CD4-positive, alpha-beta T cell (primary cell): ENCODE data around the gene RXFP4. TPM values are rescaled to one million over a fixed set of nuclear protein-coding genes. Genes with fewer than 3 reads are reported as not detected.

Experiments
- ATAC-seq: fragments of 200-7000 bp; cut with Tn5 transposase; one replicate; pipeline ENCODE4 v1.10.0; 2022; ENCODE audit warnings: mild to moderate bottlenecking; ENCODE audit not compliant: poor library complexity
- CTCF ChIA-PET: fragments of 350-600 bp; sonication (Branson Sonifier 250); formaldehyde crosslinking; loops from one replicate; lab custom pipeline; 2021; ENCODE audit warnings: antibody characterized with exemption, inconsistent platforms; lab: Charles Lee
- POLR2A ChIA-PET: fragments of 350-600 bp; sonication (Branson Sonifier 250); formaldehyde crosslinking; loops from one replicate; lab custom pipeline; 2021; ENCODE audit warnings: antibody characterized with exemption, inconsistent platforms; lab: Charles Lee
- DNase-seq, 14 experiments: peaks; one replicate each; pipeline ENCODE4 v3.0.0-alpha.2; 2013 to 2020; ENCODE audit warnings: mixed read lengths in 2 of 14
- H3K27ac ChIP-seq, 2 donors: one replicate each; pipeline versions ENCODE4 v1.5.1 to v1.7.0; 2013; ENCODE audit warnings: low read length in 2 of 2, low read depth in 1 of 2, mild to moderate bottlenecking in 1 of 2
- H3K27me3 ChIP-seq, 2 experiments: 1 replicate in 1 of 2; 2 replicates in 1 of 2; pipeline versions ENCODE4 v1.6.1 to v1.7.0; 2013; ENCODE audit warnings: low read length in 2 of 2, control low read depth in 1 of 2, mild to moderate bottlenecking in 1 of 2, moderate library complexity in 1 of 2; ENCODE audit not compliant: insufficient read depth in 2 of 2, control insufficient read depth in 1 of 2
- H3K36me3 ChIP-seq: one replicate; pipeline ENCODE4 v1.6.1; 2013; ENCODE audit warnings: low read length, control low read depth; ENCODE audit not compliant: insufficient read depth
- H3K4me1 ChIP-seq: one replicate; pipeline ENCODE4 v1.6.1; 2013; ENCODE audit warnings: low read length, control low read depth; ENCODE audit not compliant: insufficient read depth
- H3K4me3 ChIP-seq: one replicate; pipeline ENCODE4 v1.5.1; 2013; ENCODE audit warnings: mild to moderate bottlenecking, low read length, moderate library complexity
- H3K9me3 ChIP-seq, 2 experiments: 1 replicate in 1 of 2; 2 replicates in 1 of 2; pipeline versions ENCODE4 v1.6.1 to v1.7.0; 2013; ENCODE audit warnings: low read length in 2 of 2, mild to moderate bottlenecking in 2 of 2, control low read depth in 1 of 2, moderate library complexity in 1 of 2; ENCODE audit not compliant: control insufficient read depth in 1 of 2, insufficient read depth in 1 of 2
- H3K27ac Mint-ChIP-seq: one replicate; pipeline ENCODE4 v1.8.0; 2020; ENCODE audit warnings: mixed read lengths
- H3K27me3 Mint-ChIP-seq: one replicate; pipeline ENCODE4 v1.8.0; 2021; ENCODE audit warnings: mixed read lengths
- H3K36me3 Mint-ChIP-seq: one replicate; pipeline ENCODE4 v1.8.0; 2021; ENCODE audit warnings: low read depth, mixed read lengths
- H3K4me1 Mint-ChIP-seq: one replicate; pipeline ENCODE4 v1.8.0; 2021; ENCODE audit warnings: low read depth, mixed read lengths
- H3K4me3 Mint-ChIP-seq: one replicate; pipeline ENCODE4 v1.8.0; 2020; ENCODE audit warnings: mild to moderate bottlenecking, mixed read lengths
- H3K9me3 Mint-ChIP-seq: one replicate; pipeline ENCODE4 v1.8.0; 2020; ENCODE audit warnings: mixed read lengths
- CTCF ChIP-seq: fragments of 200-600 bp; IDR thresholded peaks from one replicate; pipeline ENCODE4 v1.8.0; 2022; ENCODE audit warnings: antibody characterized with exemption, mild to moderate bottlenecking
- intact Hi-C, 2 experiments: fragments of 100-400 bp; cut with DNase I in 1 of 2; cut with micrococcal nuclease in 1 of 2; formaldehyde crosslinking; loops; one replicate each; pipeline versions ENCODE4 v1.15.1 to v1.9.0; 2023 to 2025; cut with DNase I, micrococcal nuclease
- total RNA-seq, 174 experiments: library from RNA in 2 of 174; stranded (reverse) in 2 of 174; gene quantifications; one replicate each; pipeline ENCODE4 v1.2.3 and lab custom pipeline; 2021 to 2026

Gene RXFP4
- total RNA-seq, 2 experiments from 2014 or later: not detected

GRCh38 chr1:155933591-155934096 lies 7.8 kb upstream of the RXFP4 start:
- TF ChIP-seq CTCF: no peak
- no peaks in the 10 kb centered on the region for H3K9me3 Mint-ChIP-seq
- CTCF ChIA-PET: interaction anchor here (0.9 to 3.2 kb wide), 10 partner anchors 10 to 133 kb away, joined by 3 to 10 read pairs (median 5); partner anchors contain the start of gene ARHGEF2

GRCh38 chr1:155934097-155934935 lies 7.1 kb upstream of the RXFP4 start, which contains the start of gene KHDC4:
Gene KHDC4, minus strand, starts transcription at chr1:155934413. Its CDS starts 40 bp downstream, at chr1:155934373.
- Histone ChIP-seq H3K36me3 (peaks cover 43% of the 10 kb centered on the region), H3K4me1 (peaks cover 42% of the 10 kb centered on the region), H3K4me3 (peak within 1 kb of the TSS; percentile 82), H3K27me3 (no peaks in the 10 kb centered on the region), H3K27ac (peak within 1 kb of the TSS; percentile 86 to 95), H3K9me3 (no peaks in the 10 kb centered on the region)
- peak; percentile 88 to 99 (median 93) for DNase-seq
- Mint-ChIP-seq H3K9me3 (no peaks in the 10 kb centered on the region), H3K4me3 (no peak within 1 kb of the TSS), H3K4me1 (peaks cover 38% of the 10 kb centered on the region), H3K27ac (no peak within 1 kb of the TSS), H3K27me3 (no peaks in the 10 kb centered on the region), H3K36me3 (peaks cover 33% of the 10 kb centered on the region)
- intact Hi-C loops: loop anchor here (1.0 to 5.0 kb wide), 8 partner anchors 12 to 348 kb away; partner anchors contain the start of genes UBQLN4 (in 2 of the 2), GON4L (in 1 of the 2), LAMTOR2 (in 1 of the 2) and RIT1 (in 1 of the 2)
- ChIA-PET CTCF (interaction anchor here (0.9 to 3.2 kb wide), 10 partner anchors 11 to 132 kb away, joined by 3 to 10 read pairs (median 5); partner anchors contain the start of gene ARHGEF2), POLR2A (interaction anchor here (0.6 to 6.0 kb wide), 24 partner anchors 9 to 915 kb away, joined by 3 to 92 read pairs (median 4); partner anchors contain the start of genes ARHGEF2, FDPS, GON4L and PMF1)
- no peak for TF ChIP-seq CTCF
- ATAC-seq: peak; percentile 93

More at GRCh38 chr1:155933591-155934096, 7.8 kb upstream of the RXFP4 start:
- Mint-ChIP-seq H3K36me3 (peaks cover 39% of the 10 kb centered on the region), H3K4me3 (no peak overlapping the region), H3K27me3 (no peaks in the 10 kb centered on the region), H3K4me1 (peaks cover 43% of the 10 kb centered on the region), H3K27ac (no peak overlapping the region)
- peak overlapping the region; percentile 82 for H3K4me3 ChIP-seq
- no peaks in the 10 kb centered on the region for H3K27me3 ChIP-seq
- no peaks in the 10 kb centered on the region for H3K9me3 ChIP-seq
- ATAC-seq (no peak), DNase-seq (peak in 1 of 14 experiments; percentile 45)
- intact Hi-C loops: loop anchor here (1.0 to 5.0 kb wide), 8 partner anchors 13 to 349 kb away; partner anchors contain the start of genes UBQLN4 (in 2 of the 2), GON4L (in 1 of the 2), LAMTOR2 (in 1 of the 2) and RIT1 (in 1 of the 2)
- POLR2A ChIA-PET: interaction anchor here (0.6 to 6.0 kb wide), 21 partner anchors 9 to 625 kb away, joined by 3 to 92 read pairs (median 4); partner anchors contain the start of genes ARHGEF2, FDPS, GON4L and PMF1
- peaks cover 50% of the 10 kb centered on the region for H3K36me3 ChIP-seq
- peaks cover 42% of the 10 kb centered on the region for H3K4me1 ChIP-seq
- H3K27ac ChIP-seq: peak overlapping the region; percentile 86 to 95
